HCT116 (cell line): ENCODE results near the gene TBXAS1. TPM values are rescaled to one million over a fixed set of nuclear protein-coding genes. Genes with fewer than 3 reads are reported as not detected.

Source experiments
- ATAC-seq: fragments of 200-7000 bp; cut with Tn5 transposase; 2 replicates; pipeline ENCODE4 v1.9.1; 2020; ENCODE audit warnings: mild to moderate bottlenecking, moderate library complexity
- BruUV-seq: library from RNA; stranded (reverse); fragments of 400-500 nt; replicated peaks from 2 replicates; lab custom pipeline; 2021; lab: Mats Ljungman, UMichigan
- CTCF ChIA-PET: fragments of 300-600 bp; sonication (Branson Sonifier 250); formaldehyde crosslinking; loops from one replicate; lab custom pipeline; 2021; ENCODE audit warnings: antibody characterized with exemption; lab: Charles Lee
- POLR2A ChIA-PET: fragments of 300-600, 350-600 bp; sonication (Branson Sonifier 250); formaldehyde crosslinking; loops from one replicate; lab custom pipeline; 2021; ENCODE audit warnings: antibody characterized with exemption; lab: Charles Lee
- RAD21 ChIA-PET, 2 experiments: fragments of 300-600 bp; sonication (Branson Sonifier 250); formaldehyde crosslinking; loops; one replicate each; lab custom pipeline; 2023; ENCODE audit warnings: low total read pairs in 2 of 2; ENCODE audit not compliant: uncharacterized antibody in 2 of 2, unreplicated experiment in 2 of 2, low non-redundant PET in 1 of 2; lab: Charles Lee
- DNase-seq: peaks from one replicate; pipeline ENCODE4 v3.0.0-alpha.2; 2010; ENCODE audit warnings: low read depth, low spot score
- H2AFZ ChIP-seq: fragments of 200-600 bp; shearing (Covaris generic), sonication (generic); 2 replicates; pipeline ENCODE4 v1.6.1; 2017; ENCODE audit warnings: low read depth, mixed run types, mixed read lengths, antibody characterized with exemption, low read length; ENCODE audit not compliant: poor library complexity, severe bottlenecking
- H3K27ac ChIP-seq: 2 replicates; pipeline ENCODE4 v1.5.1; 2012; ENCODE audit warnings: low read depth, low read length
- H3K27me3 ChIP-seq: fragments of 200-600 bp; sonication (generic); 2 replicates; pipeline ENCODE4 v1.6.1; 2016; ENCODE audit warnings: mixed run types, low read length, mixed read lengths; ENCODE audit not compliant: insufficient read depth
- H3K36me3 ChIP-seq, 2 experiments: fragments of 200-500 bp in 1 of 2; fragments of 200-600 bp in 1 of 2; sonication (Bioruptor generic) in 1 of 2; sonication (generic) in 1 of 2; 2 replicates each; pipeline versions ENCODE4 v1.5.1 to v1.6.1; 2014 to 2016; ENCODE audit warnings: low read length in 2 of 2, inconsistent platforms in 1 of 2, mixed read lengths in 1 of 2, mixed run types in 1 of 2; ENCODE audit not compliant: insufficient read depth in 2 of 2, control insufficient read depth in 1 of 2
- H3K4me1 ChIP-seq, 2 experiments: fragments of 200-600 bp in 1 of 2; sonication (generic) in 1 of 2; 2 replicates each; pipeline versions ENCODE4 v1.5.1 to v1.6.1; 2012 to 2017; ENCODE audit warnings: low read length in 2 of 2, inconsistent platforms in 1 of 2, mild to moderate bottlenecking in 1 of 2, mixed read lengths in 1 of 2, mixed run types in 1 of 2, moderate library complexity in 1 of 2; ENCODE audit not compliant: insufficient read depth in 2 of 2, control insufficient read depth in 1 of 2
- H3K4me2 ChIP-seq: fragments of 200-600 bp; sonication (generic); 2 replicates; pipeline ENCODE4 v1.6.1; 2017; ENCODE audit warnings: mixed run types, low read length, mixed read lengths
- H3K4me3 ChIP-seq, 2 experiments: fragments of 200-600 bp in 1 of 2; sonication (generic) in 1 of 2; replicated peaks in 1 of 2; 2 replicates each; pipeline ENCODE4 v1.5.1; 2011 to 2016; ENCODE audit warnings: low read length in 2 of 2, control low read depth in 1 of 2, low read depth in 1 of 2, mild to moderate bottlenecking in 1 of 2, mixed read lengths in 1 of 2, mixed run types in 1 of 2
- H3K79me2 ChIP-seq: fragments of 200-600 bp; sonication (generic); 2 replicates; pipeline ENCODE4 v1.6.1; 2017; ENCODE audit warnings: mild to moderate bottlenecking, mixed run types, low read length, moderate library complexity, mixed read lengths; ENCODE audit not compliant: insufficient read depth
- H3K9ac ChIP-seq: fragments of 200-600 bp; sonication (generic); 2 replicates; pipeline ENCODE4 v1.6.1; 2016; ENCODE audit warnings: low read length, mixed read lengths
- H3K9me2 ChIP-seq: fragments of 200-600 bp; sonication (generic), shearing (Covaris generic); 2 replicates; pipeline ENCODE4 v1.6.1; 2017; ENCODE audit warnings: mixed run types, mild to moderate bottlenecking, moderate library complexity; ENCODE audit not compliant: insufficient read depth
- H3K9me3 ChIP-seq, 2 experiments: fragments of 200-500 bp in 1 of 2; fragments of 200-600 bp in 1 of 2; sonication (Bioruptor generic) in 1 of 2; sonication (generic) in 1 of 2; 2 replicates each; pipeline ENCODE4 v1.6.1; 2014 to 2017; ENCODE audit warnings: low read length in 2 of 2, mixed read lengths in 2 of 2, inconsistent platforms in 1 of 2, low read depth in 1 of 2, mild to moderate bottlenecking in 1 of 2, mixed run types in 1 of 2, moderate library complexity in 1 of 2; ENCODE audit not compliant: control insufficient read depth in 1 of 2, insufficient read depth in 1 of 2
- H4K20me1 ChIP-seq: fragments of 200-600 bp; sonication (generic), shearing (Covaris generic); 2 replicates; pipeline ENCODE4 v1.6.1; 2017; ENCODE audit warnings: mixed run types, mild to moderate bottlenecking, moderate library complexity; ENCODE audit not compliant: insufficient read depth
- ATF3 ChIP-seq: IDR thresholded peaks from 2 replicates; pipeline ENCODE4 v1.6.1; 2012
- CBX3 ChIP-seq: IDR thresholded peaks from 2 replicates; pipeline ENCODE4 v1.6.1; 2012; ENCODE audit warnings: low read depth
- CEBPB ChIP-seq: IDR thresholded peaks from 2 replicates; pipeline ENCODE4 v1.6.1; 2012; ENCODE audit warnings: low read depth
- EGR1 ChIP-seq: IDR thresholded peaks from 2 replicates; pipeline ENCODE4 v1.6.1; 2012; ENCODE audit warnings: low read depth
- ELF1 ChIP-seq: IDR thresholded peaks from 2 replicates; pipeline ENCODE4 v1.6.1; 2012; ENCODE audit warnings: low read depth, borderline replicate concordance
- EZH2 ChIP-seq: fragments of 200-600 bp; sonication (generic); IDR thresholded peaks from 2 replicates; pipeline ENCODE4 v1.6.1; 2017; ENCODE audit warnings: antibody characterized with exemption, mixed run types
- EZH2phosphoT487 ChIP-seq: fragments of 200-600 bp; IDR thresholded peaks from 2 replicates; pipeline ENCODE4 v1.6.1; 2018; ENCODE audit warnings: antibody characterized with exemption, borderline replicate concordance
- FOSL1 ChIP-seq: IDR thresholded peaks from 2 replicates; pipeline ENCODE4 v1.6.1; 2012; ENCODE audit warnings: low read depth
- JUND ChIP-seq: IDR thresholded peaks from 2 replicates; pipeline ENCODE4 v1.6.1; 2012
- MAX ChIP-seq: IDR thresholded peaks from 2 replicates; pipeline ENCODE4 v1.6.1; 2012
- POLR2AphosphoS5 ChIP-seq: IDR thresholded peaks from 2 replicates; pipeline ENCODE4 v1.6.1; 2011; ENCODE audit warnings: mild to moderate bottlenecking, low read depth, low read length, moderate library complexity
- RAD21 ChIP-seq: IDR thresholded peaks from 2 replicates; pipeline ENCODE4 v1.6.1; 2012; ENCODE audit warnings: low read depth, mild to moderate bottlenecking
- REST ChIP-seq: IDR thresholded peaks from 2 replicates; pipeline ENCODE4 v1.6.1; 2012; ENCODE audit warnings: low read depth
- SIN3A ChIP-seq: IDR thresholded peaks from 2 replicates; pipeline ENCODE4 v1.6.1; 2012; ENCODE audit warnings: low read depth
- SP1 ChIP-seq: IDR thresholded peaks from 2 replicates; pipeline ENCODE4 v1.6.1; 2012; ENCODE audit warnings: low read depth
- SRF ChIP-seq: IDR thresholded peaks from 2 replicates; pipeline ENCODE4 v1.6.1; 2012; ENCODE audit warnings: low read depth
- TCF7L2 ChIP-seq: IDR thresholded peaks from 2 replicates; pipeline ENCODE4 v1.7.0; 2011; ENCODE audit warnings: borderline replicate concordance, inconsistent platforms; ENCODE audit not compliant: insufficient read depth, insufficient read length; ENCODE audit errors: extremely low read depth
- YY1 ChIP-seq: IDR thresholded peaks from 2 replicates; pipeline ENCODE4 v1.6.1; 2011; ENCODE audit warnings: low read length, low read depth, moderate library complexity, mild to moderate bottlenecking; ENCODE audit not compliant: insufficient replicate concordance; ENCODE audit errors: extremely low read depth
- ZFX ChIP-seq: fragments of 450-650 bp; IDR thresholded peaks from 2 replicates; pipeline ENCODE4 v1.6.1; 2017
- intact Hi-C: fragments of 100-400 bp; cut with micrococcal nuclease; formaldehyde crosslinking; loops from 2 replicates; pipeline ENCODE4 v1.10.0; 2022
- total RNA-seq: library from RNA; stranded (reverse); gene quantifications from one replicate; pipeline ENCODE4 v1.2.1, GENCODE V29; 2021; ENCODE audit not compliant: unreplicated experiment

Gene TBXAS1
- total RNA-seq, 1 experiment from 2014 or later: 1.4 TPM

- RAD21 ChIA-PET: no interaction called here
- CTCF ChIA-PET: no interaction called here
Measured at GRCh38 chr7:139946533-139946932, 117.5 kb downstream of the TBXAS1 start.

GRCh38 chr7:139947021-139947420, 118.0 kb downstream of the TBXAS1 start:
- RAD21 ChIA-PET: no interaction called here
- H2AFZ ChIP-seq: no peak overlapping the region
- POLR2A ChIA-PET: no interaction called here
- H3K36me3 ChIP-seq: no peaks in the 10 kb centered on the region
- no peak overlapping the region for H3K4me2 ChIP-seq
- DNase-seq (no peak), ATAC-seq (no peak)
- no peaks in the 10 kb centered on the region; the same call in 1 of the 2 replicates for H3K27me3 ChIP-seq
- intact Hi-C loops: no loop called here
- no peaks in the 10 kb centered on the region for H3K4me1 ChIP-seq
- BruUV-seq: no TSS peak
- no peaks in the 10 kb centered on the region for H3K9me3 ChIP-seq
- H4K20me1 ChIP-seq: no peaks in the 10 kb centered on the region
- H3K9me2 ChIP-seq: no peaks in the 10 kb centered on the region
- CTCF ChIA-PET: no interaction called here
- H3K27ac ChIP-seq: no peak overlapping the region
- no peaks in the 10 kb centered on the region for H3K79me2 ChIP-seq
- H3K9ac ChIP-seq: no peak overlapping the region
- H3K4me3 ChIP-seq: no peak overlapping the region
- TF ChIP-seq MAX (no peak), YY1 (no peak), TCF7L2 (no peak), ZFX (no peak), EGR1 (no peak), RAD21 (no peak), SRF (no peak), JUND (no peak), CEBPB (no peak), SP1 (no peak), SIN3A (no peak), ATF3 (no peak), REST (no peak)

More at GRCh38 chr7:139946533-139946932, 117.5 kb downstream of the TBXAS1 start:
- no peaks in the 10 kb centered on the region for H3K79me2 ChIP-seq
- H3K27me3 ChIP-seq: no peaks in the 10 kb centered on the region; the same call in 1 of the 2 replicates
- intact Hi-C loops: no loop called here
- no TSS peak for BruUV-seq
- H4K20me1 ChIP-seq: no peaks in the 10 kb centered on the region
- H3K9me2 ChIP-seq: no peaks in the 10 kb centered on the region
- ATAC-seq (no peak), DNase-seq (no peak)
- POLR2A ChIA-PET: no interaction called here
- no peak overlapping the region for H3K4me2 ChIP-seq
- H3K9me3 ChIP-seq: no peaks in the 10 kb centered on the region
- no peak overlapping the region for H3K9ac ChIP-seq
- no peaks in the 10 kb centered on the region for H3K4me1 ChIP-seq
- no peaks in the 10 kb centered on the region for H3K36me3 ChIP-seq
- TF ChIP-seq ELF1 (no peak), EZH2phosphoT487 (no peak), SP1 (no peak), EZH2 (no peak), TCF7L2 (no peak), POLR2AphosphoS5 (no peak), FOSL1 (no peak), MAX (no peak), CBX3 (no peak), CEBPB (no peak)
- H3K4me3 ChIP-seq: no peak overlapping the region
- no peak overlapping the region for H3K27ac ChIP-seq
- no peak overlapping the region for H2AFZ ChIP-seq
